Endothelial cell (in vitro differentiated cells): ENCODE data around the gene SUSD6. TPM values are rescaled to one million over a fixed set of nuclear protein-coding genes. Genes with fewer than 3 reads are reported as not detected.
A peak's percentile ranks its signal among the peaks of the same experiment; 100 is the strongest.

ENCODE experiments used
- DNase-seq: peaks from one replicate; pipeline ENCODE4 v3.0.0; 2021; ENCODE audit warnings: low spot score
- H3K27ac Mint-ChIP-seq: one replicate; pipeline ENCODE4 v1.8.0; 2021; ENCODE audit warnings: mixed read lengths, inconsistent platforms; ENCODE audit not compliant: unreplicated experiment
- H3K27me3 Mint-ChIP-seq: one replicate; pipeline ENCODE4 v1.8.0; 2021; ENCODE audit warnings: mild to moderate bottlenecking, moderate library complexity, mixed read lengths, inconsistent platforms; ENCODE audit not compliant: unreplicated experiment
- H3K36me3 Mint-ChIP-seq: one replicate; pipeline ENCODE4 v1.8.0; 2021; ENCODE audit warnings: mild to moderate bottlenecking, low read depth, mixed read lengths, inconsistent platforms; ENCODE audit not compliant: unreplicated experiment
- H3K4me1 Mint-ChIP-seq: one replicate; pipeline ENCODE4 v1.8.0; 2021; ENCODE audit warnings: mild to moderate bottlenecking, mixed read lengths, inconsistent platforms; ENCODE audit not compliant: unreplicated experiment
- H3K4me3 Mint-ChIP-seq: one replicate; pipeline ENCODE4 v1.8.0; 2021; ENCODE audit warnings: mild to moderate bottlenecking, mixed read lengths, inconsistent platforms; ENCODE audit not compliant: unreplicated experiment
- H3K9me3 Mint-ChIP-seq: one replicate; pipeline ENCODE4 v1.8.0; 2021; ENCODE audit warnings: mixed read lengths, inconsistent platforms; ENCODE audit not compliant: unreplicated experiment
- CTCF ChIP-seq: fragments of 200-600 bp; sonication (generic); IDR thresholded peaks from one replicate; pipeline ENCODE4 v1.5.0; 2021; ENCODE audit warnings: antibody characterized with exemption; ENCODE audit not compliant: unreplicated experiment
- long read RNA-seq: library from polyadenylated mRNA; unstranded; transcript quantifications from one replicate; pipeline ENCODE4 v2.0.0, GENCODE V29; 2020; ENCODE audit not compliant: unreplicated experiment
- total RNA-seq: library from RNA; stranded (reverse); fragmentation: NEBNext Ultra II Directional; extraction: Animal tissue kit (Norgen Biotek cat#: 25700); gene quantifications from one replicate; pipeline ENCODE4 v1.2.1, GENCODE V29; 2021; ENCODE audit not compliant: unreplicated experiment

SUSD6 gene, protein sequence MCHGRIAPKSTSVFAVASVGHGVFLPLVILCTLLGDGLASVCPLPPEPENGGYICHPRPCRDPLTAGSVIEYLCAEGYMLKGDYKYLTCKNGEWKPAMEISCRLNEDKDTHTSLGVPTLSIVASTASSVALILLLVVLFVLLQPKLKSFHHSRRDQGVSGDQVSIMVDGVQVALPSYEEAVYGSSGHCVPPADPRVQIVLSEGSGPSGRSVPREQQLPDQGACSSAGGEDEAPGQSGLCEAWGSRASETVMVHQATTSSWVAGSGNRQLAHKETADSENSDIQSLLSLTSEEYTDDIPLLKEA
- 71.5 TPM for total RNA-seq
- long read RNA-seq, partial matches to known transcripts: 1 of 6 reads
- long read RNA-seq, other reads (novel, unspliced or antisense): 5 of 6 reads

GRCh38 chr14:69611172-69612013, at the start of gene SUSD6:
SUSD6 (plus strand) TSS chr14:69611596; CDS start chr14:69658593, 46,997 bp downstream.
- Mint-ChIP-seq H3K27me3 (peaks cover 17% of the 10 kb centered on the region), H3K27ac (peak within 1 kb of the TSS; percentile 94), H3K4me1 (peaks cover 62% of the 10 kb centered on the region), H3K9me3 (no peaks in the 10 kb centered on the region), H3K36me3 (peaks cover 32% of the 10 kb centered on the region), H3K4me3 (peak within 1 kb of the TSS; percentile 99)
- TF ChIP-seq CTCF: no peak
- DNase-seq: peak; percentile 88

- no peaks in the 10 kb centered on the region for H3K9me3 Mint-ChIP-seq
- no peak for DNase-seq
- peaks cover 3% of the 10 kb centered on the region for H3K4me1 Mint-ChIP-seq
- H3K27me3 Mint-ChIP-seq: peaks cover 3% of the 10 kb centered on the region
- TF ChIP-seq CTCF: no peak
- H3K27ac Mint-ChIP-seq: no peak overlapping the region
- H3K36me3 Mint-ChIP-seq: no peaks in the 10 kb centered on the region
- no peak overlapping the region for H3K4me3 Mint-ChIP-seq
Measured at GRCh38 chr14:69561893-69562292, 49.5 kb upstream of the SUSD6 start.

GRCh38 chr14:69567563-69567962, 43.8 kb upstream of the SUSD6 start:
- Mint-ChIP-seq H3K27me3 (peaks cover 7% of the 10 kb centered on the region), H3K4me3 (no peak overlapping the region), H3K27ac (no peak overlapping the region)

DNA sequence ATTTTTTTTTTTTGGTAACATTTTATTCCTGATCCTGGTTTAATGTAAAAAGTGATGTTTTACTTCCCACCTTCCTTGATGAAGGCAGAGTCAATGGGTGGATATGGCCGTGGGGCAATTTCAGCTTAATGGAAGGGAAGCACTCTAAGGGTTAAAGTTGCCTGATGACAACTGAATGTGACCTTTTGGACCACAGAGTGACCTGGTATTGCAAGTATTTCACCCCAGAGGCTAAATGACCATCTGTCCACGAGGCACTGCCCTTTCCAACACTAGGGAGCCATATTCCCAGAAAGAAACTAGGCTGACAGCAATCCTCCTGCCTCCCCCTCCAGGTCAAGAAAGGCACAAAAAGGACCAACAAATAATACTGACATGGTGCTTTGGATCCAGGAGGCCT, 41.5 kb upstream of the SUSD6 start:
- DNase-seq: no peak
- TF ChIP-seq CTCF: no peak
- Mint-ChIP-seq H3K4me3 (no peak overlapping the region), H3K4me1 (peaks cover 4% of the 10 kb centered on the region), H3K9me3 (no peaks in the 10 kb centered on the region), H3K36me3 (peaks cover 4% of the 10 kb centered on the region), H3K27ac (no peak overlapping the region), H3K27me3 (peaks cover 13% of the 10 kb centered on the region)

More at GRCh38 chr14:69567563-69567962, 43.8 kb upstream of the SUSD6 start:
- no peak for DNase-seq
- no peak for TF ChIP-seq CTCF
- Mint-ChIP-seq H3K36me3 (peaks cover 4% of the 10 kb centered on the region), H3K9me3 (no peaks in the 10 kb centered on the region), H3K4me1 (no peaks in the 10 kb centered on the region)
